Measurements from ENCODE around the gene NUDT16L1.

GRCh38 chr16:4679850-4680636, 13.3 kb upstream of the NUDT16L1 start:
- TF ChIP-seq POLR2A (IDR thresholded peaks at IDR 0.05; ENCODE audit: low read depth, low read length) (no peak), CTCF (conservative IDR thresholded peaks at IDR 0.05; ENCODE audit: low read depth, low read length) (no peak), ELK1 (IDR thresholded peaks at IDR 0.05; ENCODE audit: borderline replicate concordance, low read depth, low read length) (no peak), MXI1 (IDR thresholded peaks at IDR 0.05; ENCODE audit: borderline replicate concordance, low read depth, low read length) (no peak), RFX5 (IDR thresholded peaks at IDR 0.05; ENCODE audit: low read depth, low read length) (no peak)
